ENCODE results near the gene TOGARAM1.
A peak's percentile ranks its signal among the peaks of the same experiment; 100 is the strongest.

Gene TOGARAM1, protein sequence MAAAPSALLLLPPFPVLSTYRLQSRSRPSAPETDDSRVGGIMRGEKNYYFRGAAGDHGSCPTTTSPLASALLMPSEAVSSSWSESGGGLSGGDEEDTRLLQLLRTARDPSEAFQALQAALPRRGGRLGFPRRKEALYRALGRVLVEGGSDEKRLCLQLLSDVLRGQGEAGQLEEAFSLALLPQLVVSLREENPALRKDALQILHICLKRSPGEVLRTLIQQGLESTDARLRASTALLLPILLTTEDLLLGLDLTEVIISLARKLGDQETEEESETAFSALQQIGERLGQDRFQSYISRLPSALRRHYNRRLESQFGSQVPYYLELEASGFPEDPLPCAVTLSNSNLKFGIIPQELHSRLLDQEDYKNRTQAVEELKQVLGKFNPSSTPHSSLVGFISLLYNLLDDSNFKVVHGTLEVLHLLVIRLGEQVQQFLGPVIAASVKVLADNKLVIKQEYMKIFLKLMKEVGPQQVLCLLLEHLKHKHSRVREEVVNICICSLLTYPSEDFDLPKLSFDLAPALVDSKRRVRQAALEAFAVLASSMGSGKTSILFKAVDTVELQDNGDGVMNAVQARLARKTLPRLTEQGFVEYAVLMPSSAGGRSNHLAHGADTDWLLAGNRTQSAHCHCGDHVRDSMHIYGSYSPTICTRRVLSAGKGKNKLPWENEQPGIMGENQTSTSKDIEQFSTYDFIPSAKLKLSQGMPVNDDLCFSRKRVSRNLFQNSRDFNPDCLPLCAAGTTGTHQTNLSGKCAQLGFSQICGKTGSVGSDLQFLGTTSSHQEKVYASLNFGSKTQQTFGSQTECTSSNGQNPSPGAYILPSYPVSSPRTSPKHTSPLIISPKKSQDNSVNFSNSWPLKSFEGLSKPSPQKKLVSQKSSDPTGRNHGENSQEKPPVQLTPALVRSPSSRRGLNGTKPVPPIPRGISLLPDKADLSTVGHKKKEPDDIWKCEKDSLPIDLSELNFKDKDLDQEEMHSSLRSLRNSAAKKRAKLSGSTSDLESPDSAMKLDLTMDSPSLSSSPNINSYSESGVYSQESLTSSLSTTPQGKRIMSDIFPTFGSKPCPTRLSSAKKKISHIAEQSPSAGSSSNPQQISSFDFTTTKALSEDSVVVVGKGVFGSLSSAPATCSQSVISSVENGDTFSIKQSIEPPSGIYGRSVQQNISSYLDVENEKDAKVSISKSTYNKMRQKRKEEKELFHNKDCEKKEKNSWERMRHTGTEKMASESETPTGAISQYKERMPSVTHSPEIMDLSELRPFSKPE (N-terminal part only)

DNA sequence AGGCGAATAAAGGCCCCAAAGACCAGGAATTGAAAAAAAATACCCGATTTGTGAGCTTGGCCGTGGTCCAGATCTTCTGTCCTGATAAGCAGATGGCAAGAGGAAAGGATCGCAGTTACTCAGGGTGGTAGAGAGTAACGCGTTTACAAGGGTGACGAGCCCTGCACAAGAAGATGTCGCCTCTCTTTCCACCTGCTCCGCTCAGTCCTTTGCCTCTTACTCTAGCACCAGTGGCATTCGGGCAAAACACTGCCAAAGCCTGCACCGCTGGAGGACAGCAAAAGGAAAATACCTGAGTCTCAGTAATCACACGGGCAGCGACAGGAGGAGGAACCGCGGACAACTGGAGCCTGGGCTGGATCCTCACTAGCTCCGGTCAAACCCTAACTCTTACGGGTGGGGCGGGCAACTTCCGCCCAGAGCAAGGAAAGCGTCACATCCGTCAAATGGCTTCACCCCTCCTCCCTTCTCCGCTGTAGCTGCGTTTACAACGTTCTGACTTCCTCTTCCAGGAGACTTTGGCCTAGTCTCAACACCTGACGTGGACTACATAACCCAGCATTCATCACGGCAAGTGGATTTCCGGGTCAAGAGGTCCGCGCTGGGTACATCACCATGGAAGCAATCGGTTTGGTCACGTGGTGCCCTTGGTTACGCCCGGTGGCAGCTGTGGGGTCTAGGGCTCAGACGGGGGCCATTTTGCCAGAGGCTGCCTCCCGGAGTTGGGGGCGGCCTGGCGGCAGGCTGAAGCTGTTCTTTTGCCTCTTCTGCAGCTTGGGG is at the start of gene TOGARAM1, which contains the start of gene KLHL28:
TSS of gene TOGARAM1 (plus strand) at position 637 of the 780 bp plus-strand sequence. CDS start 232 bp downstream, outside the sequence.
TSS of gene KLHL28 (minus strand) at position 394 of the 780 bp plus-strand sequence. CDS start 16,019 bp downstream, outside the sequence.
- DNase-seq (ENCODE audit: low read depth in 2 of 2), result peak; percentile 81 to 90

DNA sequence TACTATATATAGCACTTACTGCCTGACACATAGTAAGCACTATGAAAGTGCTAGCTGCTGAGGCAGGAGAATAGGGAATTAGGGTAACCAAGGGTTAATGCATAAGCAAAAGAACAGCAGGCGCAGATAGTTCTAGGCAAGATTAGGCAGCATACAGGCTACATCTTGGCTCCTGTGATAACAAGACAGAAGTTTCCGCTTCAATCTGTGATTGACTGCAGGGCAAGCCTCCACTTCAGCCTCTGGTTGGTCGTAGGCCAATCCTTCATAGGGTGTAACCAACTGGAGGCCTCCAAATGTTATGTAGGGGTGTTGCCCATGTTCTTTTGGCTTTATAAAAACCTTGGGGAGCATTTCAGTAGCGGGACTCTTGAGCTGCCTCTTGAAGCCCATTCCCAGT is 47.1 kb upstream of the TOGARAM1 start:
- no peak for DNase-seq (ENCODE audit: low read depth in 2 of 2)

DNA sequence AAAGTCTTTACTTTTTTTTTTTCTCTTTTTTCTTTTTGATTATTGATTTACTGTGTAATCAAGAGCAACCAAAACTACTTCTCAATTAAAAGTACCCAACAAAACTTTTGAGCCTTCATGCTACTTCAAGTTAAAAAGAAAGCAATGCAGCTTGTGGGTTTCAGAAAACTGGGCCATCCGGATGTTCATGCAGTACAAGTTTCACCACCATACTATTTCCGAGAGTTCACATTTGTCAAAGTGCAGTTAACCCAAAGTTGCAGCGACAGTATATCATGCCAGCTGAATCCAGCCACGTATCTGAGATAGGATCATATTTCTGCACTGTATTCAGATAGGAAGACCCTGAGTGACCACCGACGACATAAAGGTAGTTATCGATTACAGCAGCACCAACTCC is 33.2 kb upstream of the TOGARAM1 start:
- no peak for DNase-seq (ENCODE audit: low read depth in 2 of 2)

DNA sequence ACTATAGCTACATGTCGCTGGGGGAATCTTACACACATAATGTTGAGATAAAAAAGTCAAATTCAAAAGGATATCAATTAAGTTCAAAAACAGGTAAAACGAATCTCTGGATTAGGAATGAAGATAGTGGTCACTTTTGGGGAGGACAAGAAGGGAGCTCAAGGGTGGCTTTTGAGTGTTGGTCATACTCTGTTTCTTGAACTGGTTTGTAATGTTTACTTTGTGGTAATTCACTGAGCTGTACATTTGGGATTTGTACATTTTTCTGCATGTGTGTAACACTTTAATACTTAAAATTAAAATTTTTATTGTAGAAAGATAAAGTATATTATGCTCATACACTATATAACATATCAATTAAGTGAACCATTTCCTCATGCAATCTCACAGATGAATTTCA is 26.8 kb upstream of the TOGARAM1 start:
- DNase-seq (ENCODE audit: low read depth in 2 of 2), result no peak

DNA sequence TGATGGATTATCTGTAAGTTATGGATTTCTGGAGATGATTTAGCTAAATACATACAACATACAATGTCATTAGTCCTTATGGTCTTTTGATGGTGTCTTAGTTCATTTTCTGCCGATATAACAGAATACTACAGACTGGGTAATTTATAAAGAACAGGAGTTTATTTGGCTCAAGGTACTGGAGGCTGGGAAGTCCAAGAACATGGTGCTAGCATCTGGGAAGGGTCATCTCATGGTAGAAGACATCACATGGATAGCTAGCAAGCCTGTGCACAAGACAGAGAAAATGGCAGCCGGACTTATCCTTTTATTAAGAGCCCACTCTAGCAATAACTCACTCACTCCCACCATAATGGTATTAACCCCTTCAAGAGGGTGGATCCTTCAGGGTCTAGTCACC is 24.4 kb upstream of the TOGARAM1 start:
- no peak for DNase-seq (ENCODE audit: low read depth in 2 of 2)

DNA sequence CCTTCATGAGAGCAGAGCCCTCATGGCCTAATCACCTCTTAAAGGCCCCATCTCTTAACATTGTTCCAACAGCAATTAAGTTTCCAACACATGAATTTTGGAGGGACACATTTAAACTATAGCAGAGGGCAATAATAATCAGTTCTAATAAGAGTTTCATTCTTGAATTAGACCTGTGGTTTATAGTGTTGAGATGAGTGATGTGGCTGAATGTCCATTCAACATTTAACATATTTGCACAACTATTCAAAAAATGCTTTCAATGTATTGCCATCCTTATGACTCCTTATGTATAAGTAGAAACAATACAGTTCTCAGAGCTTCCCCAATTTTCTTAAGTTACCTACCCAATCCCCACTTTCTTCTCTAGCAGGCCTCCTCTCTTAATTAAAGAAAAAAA is 21.8 kb upstream of the TOGARAM1 start:
- DNase-seq (ENCODE audit: low read depth in 2 of 2), result no peak

DNA sequence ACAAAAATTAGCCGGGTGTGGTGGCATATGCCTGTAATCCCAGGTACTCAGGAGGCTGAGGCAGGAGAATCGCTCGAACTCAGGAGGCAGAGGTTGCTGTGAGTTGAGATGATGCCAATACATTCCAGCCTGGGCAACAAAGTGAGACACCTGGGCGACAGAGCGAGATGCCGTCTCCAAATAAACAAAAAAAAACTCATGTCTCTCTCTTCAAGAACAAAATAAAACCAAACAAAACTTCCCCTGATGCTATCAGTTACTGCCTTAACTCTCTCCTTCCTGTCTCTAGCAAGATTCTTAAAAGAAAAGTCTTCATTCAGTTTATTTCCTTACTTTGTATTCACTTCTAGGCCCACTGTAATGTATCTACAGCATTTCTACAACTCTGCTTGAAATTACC is 21.0 kb upstream of the TOGARAM1 start:
- DNase-seq (ENCODE audit: low read depth in 2 of 2), result no peak

DNA sequence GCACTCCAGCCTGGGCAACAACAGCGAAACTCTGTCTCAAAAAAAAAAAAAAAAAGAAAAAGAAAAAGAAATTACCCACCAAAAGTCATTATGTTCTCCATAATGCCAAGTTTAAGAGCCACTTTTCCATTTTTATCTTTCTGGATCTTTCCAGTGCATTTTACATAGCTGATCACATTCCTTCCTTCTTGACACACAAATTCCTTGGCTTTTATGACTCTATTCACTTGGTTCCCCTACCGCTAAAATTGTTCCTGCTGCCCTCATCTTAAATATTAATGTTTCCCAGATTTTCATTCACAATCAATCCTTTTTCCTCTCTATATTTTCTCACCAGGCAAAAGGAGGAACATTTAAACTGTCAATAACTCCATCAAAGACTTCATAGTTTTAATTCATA is 20.4 kb upstream of the TOGARAM1 start:
- no peak for DNase-seq (ENCODE audit: low read depth in 2 of 2)

DNA sequence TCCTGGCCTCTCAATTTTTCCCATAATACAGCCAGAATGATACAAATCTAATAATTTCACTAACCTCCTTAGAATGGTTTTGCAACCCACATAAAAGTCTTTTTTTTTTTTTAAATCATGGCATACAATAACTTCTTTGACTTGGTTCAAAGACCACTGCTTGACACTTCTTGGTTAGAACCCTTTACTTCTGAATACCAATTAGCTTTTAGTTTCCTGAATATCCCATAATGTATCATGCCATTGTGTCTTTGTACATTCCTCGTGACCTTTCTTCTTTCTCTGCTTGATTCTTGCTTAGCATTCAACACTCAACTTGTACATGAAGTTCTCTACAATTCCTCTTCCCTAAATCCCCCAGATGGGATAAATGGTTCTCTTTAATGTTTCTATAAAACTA is 19.6 kb upstream of the TOGARAM1 start:
- no peak for DNase-seq (ENCODE audit: low read depth in 2 of 2)

DNA sequence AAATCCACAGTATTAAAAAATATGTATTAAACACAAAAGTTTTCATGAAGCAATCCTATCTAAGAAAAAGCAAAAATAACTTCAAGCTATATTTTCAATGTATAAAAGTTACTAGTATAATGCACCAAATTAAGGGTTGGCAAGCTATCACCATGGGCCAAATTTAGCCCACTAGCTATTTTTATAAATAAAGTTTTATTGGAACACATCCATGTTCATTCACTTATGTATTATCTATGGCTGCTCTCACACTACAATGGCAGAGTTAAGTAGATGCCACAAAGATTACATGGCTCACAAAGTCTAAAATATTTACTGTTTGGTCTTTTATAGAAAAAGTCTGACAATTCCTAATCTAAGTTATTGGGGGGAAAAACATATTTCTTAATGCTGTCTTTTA is 17.9 kb upstream of the TOGARAM1 start:
- no peak for DNase-seq (ENCODE audit: low read depth in 2 of 2)

DNA sequence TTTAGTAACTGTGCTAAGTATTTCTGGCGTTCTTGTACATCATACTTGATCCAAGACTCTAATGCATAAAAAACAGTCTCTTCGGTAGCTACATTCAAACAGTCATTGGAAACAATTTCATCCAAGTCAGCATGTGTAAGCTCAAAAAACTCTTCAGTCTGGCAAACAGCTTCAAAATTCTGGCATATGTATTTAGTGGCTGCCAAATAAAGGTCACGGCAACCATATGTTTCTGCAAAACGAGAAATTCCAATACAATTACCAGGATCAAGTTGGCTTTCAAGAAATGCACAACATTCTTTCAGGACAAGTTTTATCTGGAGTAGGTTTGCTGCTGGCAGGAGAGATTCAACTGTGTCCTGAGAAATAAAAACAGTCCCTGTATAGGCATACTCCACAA is 16.7 kb upstream of the TOGARAM1 start:
- no peak for DNase-seq (ENCODE audit: low read depth in 2 of 2)

DNA sequence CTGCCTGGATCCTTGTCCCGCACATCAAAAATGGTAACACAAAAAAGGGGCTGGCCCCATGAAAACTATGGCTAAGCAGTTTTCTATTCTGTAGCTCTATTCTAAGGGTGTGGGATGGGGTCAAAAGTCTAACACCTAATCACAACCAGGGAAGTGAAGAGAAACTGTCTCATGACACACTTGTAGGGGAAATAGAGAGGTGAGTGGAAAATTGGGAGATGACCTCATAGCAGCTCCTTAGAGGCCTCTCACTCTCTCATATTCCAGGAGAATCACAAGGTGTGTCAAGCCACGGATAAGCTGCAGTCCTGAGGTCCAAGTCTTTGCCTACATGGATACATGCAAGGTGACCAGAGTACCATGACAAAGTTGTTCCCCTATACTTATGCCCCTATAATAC is 10.9 kb upstream of the TOGARAM1 start:
- DNase-seq (ENCODE audit: low read depth in 2 of 2), result no peak

DNA sequence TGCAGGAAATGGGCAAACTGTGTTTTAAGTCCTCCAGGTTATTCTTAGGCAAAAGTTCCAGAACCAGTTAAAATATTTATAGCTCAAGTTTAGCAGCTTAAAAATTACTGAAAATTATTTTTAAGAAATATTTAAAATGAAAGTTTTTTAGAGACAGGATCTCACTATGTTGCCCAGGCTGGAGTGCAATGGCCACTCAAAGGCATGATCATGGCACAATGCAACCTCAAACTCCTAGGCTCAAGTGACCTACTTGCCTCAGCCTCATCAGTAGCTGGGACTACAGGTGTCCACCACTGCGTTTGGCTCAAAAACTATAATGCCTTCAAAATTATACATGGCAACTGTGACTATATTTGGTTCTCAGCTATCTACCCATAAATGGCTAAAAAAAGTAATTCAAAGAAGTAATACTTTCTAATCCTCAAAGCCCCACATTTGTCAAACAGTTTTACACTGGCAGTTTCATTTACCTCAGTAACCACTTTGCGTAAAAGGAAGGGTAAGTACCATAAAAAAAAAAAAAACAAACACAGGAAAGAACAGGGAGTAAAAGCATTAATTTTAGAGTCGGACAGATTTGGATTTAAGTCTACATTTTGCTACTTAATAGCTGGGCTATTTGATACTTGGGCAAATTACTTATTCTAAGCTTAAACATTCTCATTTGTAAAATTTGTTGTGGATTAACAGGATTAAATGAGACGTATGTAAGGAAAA is 9.4 kb upstream of the TOGARAM1 start:
- no peak for DNase-seq (ENCODE audit: low read depth in 2 of 2)

DNA sequence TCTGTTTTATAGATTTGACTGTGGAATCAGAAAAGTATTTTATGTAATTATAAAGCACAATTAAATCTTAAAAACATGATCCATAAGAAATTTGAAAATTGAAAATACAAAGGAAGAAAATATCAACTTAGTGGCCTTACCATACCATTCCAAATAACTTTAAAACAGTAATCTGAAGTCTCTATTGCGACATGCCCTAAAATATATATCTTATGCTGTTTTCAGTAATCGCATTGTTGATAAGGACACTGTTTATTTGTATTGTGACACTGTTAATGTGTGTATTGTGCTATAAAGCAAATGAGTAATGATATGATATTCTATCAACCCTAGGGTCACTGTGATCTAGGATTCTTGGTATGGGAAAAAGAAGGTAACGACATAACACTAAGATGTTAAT is 7.2 kb upstream of the TOGARAM1 start:
- DNase-seq (ENCODE audit: low read depth in 2 of 2), result no peak

DNA sequence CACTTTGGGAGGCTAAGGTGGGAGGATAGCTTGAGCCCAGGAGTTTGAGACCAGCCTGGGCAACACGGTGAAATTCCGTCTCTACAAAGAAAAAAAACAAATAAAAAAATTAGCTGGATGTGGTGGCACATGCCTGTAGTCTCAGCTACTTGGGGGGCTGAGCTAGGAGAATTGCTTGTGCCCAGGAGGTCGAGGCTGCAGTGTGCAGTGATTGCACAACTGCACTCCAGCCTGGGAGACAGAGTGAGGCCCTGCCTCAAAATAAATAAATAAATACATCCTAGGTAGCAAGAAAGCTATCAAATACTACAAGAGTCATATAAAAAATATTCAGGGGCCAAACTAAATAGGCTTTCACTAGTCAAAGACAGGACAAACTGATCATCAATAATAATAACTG is 6.5 kb upstream of the TOGARAM1 start:
- DNase-seq (ENCODE audit: low read depth in 2 of 2), result no peak

DNA sequence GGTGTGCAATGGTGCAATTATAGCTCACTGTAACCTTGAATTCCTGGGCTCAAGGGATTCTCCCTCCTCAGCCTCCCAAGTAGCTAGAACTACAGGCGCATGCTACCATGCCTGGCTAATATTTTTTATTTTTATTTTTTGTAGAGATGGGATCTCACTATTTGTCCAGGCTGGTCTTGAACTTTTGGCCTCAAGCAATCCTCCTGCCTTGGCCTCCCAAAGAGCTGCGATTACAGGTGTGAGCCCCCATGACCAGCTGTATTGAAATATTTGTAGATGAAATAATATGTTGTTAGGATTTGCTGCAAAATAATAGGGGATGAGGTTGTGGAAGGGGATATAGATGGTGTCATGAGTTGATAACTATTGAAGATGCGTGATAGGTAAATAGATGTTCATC is 5.1 kb upstream of the TOGARAM1 start:
- no peak for DNase-seq (ENCODE audit: low read depth in 2 of 2)

DNA sequence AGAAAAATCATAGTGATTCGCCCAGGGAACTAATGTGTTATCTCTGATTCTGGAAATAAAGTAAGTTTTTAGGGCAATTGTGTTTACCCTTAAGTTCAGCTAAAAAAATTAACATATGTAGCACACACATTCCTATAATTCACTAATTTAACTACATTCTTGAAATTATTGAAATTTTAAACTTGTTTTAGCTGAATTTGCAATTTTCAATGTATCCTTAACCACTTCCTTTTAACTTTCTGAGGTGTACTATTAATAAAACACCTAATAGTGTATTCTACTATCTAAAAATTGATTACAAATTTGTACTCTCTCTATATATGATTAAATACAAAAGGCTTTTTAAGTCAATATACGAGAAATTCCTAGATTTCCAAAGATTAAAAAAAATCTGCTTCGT is 2.5 kb upstream of the TOGARAM1 start:
- DNase-seq (ENCODE audit: low read depth in 2 of 2), result no peak

DNA sequence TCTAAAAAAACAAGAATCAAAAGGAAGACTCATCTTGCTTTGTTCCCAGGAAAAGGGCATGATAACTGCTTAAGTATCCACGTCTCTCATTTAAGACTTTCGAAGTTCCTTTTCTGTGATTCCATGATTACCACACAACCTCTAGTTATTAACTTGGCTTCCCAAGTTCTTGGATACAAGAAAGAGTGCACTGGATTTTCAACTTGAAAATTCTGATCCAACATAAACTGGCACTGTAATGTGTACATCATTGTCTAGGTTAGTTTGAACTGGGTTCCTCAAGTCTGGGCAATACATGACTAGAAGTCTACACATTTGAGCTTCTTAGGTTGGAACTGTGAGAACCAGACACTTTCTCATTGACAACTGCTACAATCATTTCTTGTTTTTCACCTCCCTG is 1.8 kb upstream of the TOGARAM1 start:
- DNase-seq (ENCODE audit: low read depth in 2 of 2), result no peak

DNA sequence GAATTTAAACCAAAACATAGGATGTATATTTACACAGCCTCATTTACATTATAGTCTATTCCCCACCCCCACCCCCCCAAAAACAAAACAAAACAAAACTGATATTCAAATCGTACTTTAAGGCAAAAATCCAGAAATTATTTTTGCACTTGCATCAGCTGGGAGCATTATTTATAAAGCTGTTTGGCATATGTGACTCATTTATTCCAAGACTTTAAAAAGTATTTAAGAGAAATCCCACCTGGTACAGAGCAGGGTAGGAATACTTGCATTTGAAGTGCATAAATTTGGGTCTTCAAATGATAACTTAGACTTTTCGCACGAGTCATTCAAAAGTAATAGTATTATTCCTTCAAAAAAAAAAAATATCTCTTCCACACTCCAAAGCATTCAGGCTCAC is 1.3 kb upstream of the TOGARAM1 start:
- DNase-seq (ENCODE audit: low read depth in 2 of 2), result no peak

DNA sequence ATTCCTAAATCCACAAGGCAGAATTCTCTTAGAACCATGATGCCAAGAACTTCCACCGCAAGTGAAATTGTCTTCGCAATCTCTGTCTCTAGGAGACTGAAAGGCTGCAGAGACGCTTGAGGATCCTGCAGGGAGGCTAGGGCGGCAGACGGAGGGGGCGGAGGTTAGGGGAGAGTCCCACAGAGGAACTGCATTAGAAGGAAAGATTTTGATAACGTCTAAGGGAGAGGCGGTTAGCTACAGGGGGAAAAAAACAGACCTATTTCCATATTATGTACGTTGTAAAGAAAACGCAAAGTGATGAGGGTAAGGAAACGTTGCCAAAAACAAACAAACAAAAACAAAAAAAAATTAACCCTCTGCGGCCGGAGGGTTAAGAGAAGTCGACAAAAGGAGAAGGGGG is 838 bp upstream of the TOGARAM1 start:
- peak; percentile 44 to 51 for DNase-seq (ENCODE audit: low read depth in 2 of 2)
